HG03280 (cell line): Measurements from ENCODE around the gene ULK4.
"Not testable (repeated sequence)": the region's sequence is repeated elsewhere in the genome, so short reads cannot be mapped to it uniquely, and the experiment has no call there.

Experiments
- ATAC-seq: cut with Tn5 transposase; IDR thresholded peaks from one replicate; pipeline ENCODE4 v1.9.1; 2021; ENCODE audit warnings: mild to moderate bottlenecking, moderate library complexity; ENCODE audit not compliant: unreplicated experiment

Gene ULK4

DNA sequence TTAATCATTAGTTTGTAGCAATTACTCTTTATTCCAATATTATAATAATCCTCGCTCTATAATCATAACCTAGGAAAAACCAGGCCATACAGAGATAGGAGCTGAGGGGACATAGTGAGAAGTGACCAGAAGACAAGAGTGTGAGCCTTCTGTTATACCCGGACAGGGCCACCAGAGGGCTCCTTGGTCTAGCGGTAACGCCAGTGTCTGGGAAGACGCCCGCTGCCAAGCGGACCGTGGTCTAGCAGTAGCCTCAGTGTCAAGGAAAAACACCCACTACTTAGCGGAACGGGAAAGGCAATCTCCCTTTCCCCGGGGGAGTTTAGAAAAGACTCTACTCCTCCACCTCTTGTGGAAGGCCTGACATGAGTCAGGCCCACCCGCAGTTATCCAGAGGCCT lies 266.1 kb downstream of the ULK4 start:
- ATAC-seq: not testable (repeated sequence)

DNA sequence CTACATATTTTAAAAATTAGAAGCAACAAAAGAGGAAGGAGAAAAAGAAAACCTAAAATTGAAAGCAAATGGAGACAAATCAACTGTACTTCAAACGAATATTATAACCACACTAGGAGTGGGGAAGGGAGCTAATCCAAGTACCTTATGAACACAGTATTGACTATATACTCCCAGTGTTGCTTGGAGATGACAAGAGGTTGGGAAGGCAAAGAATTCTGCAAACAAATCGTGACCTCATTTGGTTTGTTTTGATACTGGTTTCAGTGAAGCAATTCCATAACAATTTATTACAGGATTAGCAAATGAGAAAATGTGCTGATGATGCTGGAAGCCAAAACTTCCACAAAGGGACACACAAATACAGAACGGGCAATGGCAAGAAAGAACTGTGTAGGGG lies 268.1 kb downstream of the ULK4 start:
- ATAC-seq: no peak

DNA sequence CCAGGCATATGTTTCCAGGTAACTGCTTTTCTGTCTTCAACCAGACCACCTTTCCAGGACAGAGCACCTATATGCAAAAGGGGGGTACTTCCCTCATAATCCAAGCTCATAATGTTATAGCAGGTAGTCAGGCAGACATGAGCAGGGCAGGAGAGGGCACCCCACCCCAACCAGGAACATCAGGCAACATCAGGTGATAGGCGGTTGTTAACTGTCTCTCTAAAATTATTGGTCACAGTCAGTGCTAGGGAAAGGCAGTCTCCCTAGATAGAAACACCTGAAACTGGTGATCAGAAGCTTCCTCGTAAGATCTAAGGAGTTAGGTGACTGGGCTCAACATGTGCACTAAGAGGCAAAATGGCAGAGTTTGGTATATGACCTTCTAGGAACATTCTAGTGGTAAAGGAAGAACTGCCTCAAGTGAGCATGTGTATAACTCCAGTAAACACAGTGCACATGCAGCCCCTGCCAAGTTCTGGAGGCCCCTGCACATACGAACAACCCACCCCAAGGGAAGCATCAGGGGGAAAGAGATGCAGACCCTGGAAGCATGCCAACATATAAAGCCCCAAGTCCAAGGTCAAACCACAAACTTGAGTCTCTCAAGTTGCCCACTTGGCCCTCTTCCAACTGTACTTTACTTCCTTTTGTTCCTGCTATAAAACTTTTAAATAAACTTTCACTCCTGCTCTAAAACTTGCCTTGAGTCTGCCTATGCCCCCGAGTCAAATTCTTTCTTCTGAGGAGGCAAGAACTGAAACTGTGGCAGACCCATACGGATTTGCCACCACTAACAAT lies 270.9 kb downstream of the ULK4 start:
- no peak for ATAC-seq

DNA sequence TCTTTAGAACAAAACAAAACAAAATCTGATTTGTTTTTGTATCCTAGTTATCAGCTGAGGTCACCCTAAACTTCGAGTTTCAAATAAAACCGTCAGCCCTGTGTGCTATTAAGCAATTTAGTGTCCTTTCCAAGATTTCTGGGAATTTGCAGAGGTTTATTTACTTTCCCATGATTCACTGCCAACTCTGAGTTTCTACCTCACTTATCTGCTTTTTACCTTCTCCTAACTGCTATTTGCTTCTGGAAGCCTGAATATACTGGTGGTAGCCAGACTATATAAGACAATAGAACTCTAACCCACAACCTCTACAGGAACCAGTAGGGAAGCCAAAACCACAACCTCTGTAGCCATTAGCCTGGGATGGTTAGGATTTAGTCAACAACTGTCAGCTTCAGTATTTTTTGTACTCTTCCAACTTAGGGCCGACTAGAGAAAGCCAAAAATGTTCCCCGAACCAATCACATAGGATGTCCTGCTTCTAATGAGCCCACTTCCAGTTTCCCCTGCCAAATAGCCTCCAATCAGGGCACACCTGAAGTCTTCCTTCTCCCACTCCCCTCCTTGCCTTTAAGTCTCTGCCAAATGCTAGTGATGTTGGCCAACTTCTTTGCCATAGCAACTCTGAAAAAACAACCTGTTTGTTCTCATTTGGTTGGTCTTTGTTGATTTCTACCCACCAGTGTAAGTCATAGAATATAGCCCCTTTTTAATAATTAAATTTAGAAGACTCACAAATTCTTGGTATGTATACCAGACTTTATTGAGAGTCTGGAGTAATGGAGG lies 273.1 kb downstream of the ULK4 start:
- no peak for ATAC-seq

DNA sequence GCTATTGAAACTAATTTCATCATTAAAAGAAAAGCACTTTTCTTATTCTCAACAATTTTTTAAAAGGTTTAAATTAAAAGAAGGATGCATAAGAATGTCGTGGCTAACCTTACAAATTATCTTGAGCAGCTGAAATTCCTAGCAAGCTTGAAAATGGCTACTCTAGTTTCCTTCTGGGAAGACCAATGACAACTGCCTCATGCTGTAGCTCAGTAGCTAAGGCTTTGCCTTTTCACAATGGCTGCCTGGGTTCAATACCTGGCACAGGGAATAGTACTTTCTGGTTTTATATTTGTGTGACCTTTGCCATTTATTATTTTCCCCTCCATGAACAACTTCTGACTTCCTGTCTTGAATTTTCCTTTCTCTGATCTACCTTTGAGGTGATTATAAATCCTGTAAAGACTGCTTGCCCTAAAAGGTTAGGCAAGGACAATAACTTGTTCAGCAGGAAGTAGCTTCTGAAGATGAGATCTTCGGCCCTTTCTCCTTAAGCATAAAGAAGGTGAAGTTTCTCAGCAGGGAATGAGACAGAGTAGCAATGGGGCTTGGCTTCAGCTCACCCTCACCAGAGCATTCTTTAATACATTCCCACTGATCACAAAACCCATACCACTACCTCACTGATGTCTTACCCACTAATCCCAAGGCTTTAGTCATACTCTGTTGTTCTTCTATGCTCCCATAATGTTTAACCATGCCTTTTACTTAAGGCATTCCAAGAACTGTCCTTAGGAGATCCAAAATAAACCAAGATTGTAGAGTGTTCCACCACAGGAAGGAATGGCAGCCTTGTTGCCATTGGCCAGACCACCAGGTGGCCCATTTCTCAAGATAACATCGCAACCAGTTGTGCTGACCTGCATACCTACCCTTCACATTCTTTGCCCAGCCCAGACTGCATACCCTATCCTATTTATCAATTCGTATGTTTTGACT lies 276.8 kb downstream of the ULK4 start:
- ATAC-seq: no peak

DNA sequence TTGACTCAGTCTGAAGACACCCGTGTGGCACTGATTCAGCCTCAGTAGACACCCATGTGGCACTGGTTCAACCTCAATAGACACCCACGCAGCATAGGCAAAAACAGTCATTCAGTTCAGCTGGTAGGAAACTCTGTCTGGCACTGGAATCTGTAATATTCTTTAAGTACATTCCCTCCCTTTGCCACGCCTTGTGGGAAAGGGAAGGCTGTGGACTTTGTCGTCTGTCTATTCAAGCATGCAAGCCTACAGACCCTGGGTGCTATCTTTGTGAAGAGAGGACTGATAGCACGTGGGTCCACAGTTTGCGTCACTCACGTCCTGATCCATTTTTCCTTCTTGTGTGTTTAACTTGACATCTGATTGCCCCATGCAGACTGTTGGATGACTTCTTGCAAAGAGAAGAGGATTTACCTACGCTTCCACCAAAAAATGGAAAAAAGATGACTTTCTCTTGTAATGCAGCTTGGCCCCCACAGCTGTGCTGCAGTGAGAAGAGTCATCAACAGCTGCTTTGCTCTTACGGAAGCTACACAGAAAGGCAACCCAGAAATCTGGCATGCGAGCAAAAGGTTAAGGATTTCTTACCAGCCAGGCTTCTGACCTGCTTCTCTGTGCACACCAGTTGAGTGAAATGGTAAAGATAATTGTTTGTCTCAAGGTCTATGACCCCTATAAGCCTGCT lies 278.1 kb downstream of the ULK4 start:
- ATAC-seq: no peak

DNA sequence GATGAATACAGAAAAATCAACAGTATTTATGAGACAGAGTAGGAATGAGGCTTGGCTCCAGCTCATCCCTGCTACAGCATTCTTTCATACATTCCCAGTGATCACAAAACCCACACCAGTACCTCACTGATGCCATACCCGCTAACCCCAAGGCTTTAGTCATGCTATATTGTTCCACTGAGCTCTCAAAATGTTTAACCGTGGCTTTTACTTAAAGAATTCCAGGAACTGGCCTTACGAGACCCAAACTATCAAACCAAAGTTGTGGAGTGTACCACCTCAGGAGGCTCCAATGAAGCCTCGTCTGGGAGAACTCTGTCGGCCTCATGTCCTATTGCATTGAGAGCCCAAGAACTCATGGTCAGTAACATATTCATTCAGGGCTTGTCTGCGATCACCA lies 278.9 kb downstream of the ULK4 start:
- ATAC-seq: no peak

DNA sequence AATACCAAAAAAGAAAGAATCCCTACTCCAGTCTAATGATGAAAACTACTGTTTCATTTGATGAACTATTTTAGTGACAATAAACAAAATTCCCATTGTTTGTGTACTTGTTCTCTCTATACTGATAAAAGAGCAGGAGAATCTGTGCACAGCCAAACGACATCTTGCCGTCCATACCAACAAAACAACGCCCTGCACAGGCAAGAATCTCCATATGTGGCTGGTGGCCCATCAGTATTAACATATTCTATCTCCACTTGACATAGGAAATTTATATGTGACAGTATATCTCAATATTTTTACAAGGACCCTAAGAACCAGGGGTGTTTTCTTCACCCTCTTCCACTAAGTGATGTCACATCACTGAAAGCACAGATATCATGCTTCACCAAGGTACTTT lies 279.5 kb downstream of the ULK4 start:
- ATAC-seq: no peak

DNA sequence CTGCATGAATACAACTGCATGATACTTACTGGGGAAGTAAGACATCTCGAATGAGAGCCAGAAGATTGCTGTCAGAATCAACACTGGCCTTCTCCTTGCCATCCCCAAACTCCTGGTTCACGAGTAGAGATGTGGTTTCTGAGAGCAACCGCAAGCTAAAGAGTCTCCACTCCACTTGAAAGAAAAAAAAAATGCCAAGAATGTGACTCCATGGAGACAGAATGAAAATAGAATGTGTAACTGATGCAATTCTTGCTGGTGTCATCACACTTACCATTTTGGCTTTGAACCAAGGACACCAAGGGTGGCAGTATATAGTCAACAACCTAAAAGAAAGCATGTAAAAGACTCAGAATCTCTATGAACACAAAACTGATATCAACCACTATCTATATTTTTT lies 280.4 kb downstream of the ULK4 start:
- no peak for ATAC-seq

DNA sequence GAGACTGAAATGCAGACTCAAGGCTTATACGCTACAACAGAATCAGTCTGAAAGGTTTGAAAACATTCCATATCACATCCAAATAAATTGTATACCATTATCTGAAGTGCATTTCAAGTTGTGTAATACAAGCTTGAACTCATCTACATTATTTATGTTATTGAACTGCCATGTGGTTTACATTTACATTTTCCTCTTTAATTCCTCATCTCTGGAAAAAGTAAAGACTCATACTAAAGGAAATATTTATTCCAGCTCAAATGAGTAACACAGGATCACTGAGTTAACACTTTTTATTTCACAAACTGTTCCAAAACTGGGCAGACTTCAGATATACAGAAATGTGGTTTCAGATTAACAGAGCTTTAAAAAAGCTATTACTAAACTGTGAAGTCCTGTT lies 282.5 kb downstream of the ULK4 start:
- no peak for ATAC-seq

DNA sequence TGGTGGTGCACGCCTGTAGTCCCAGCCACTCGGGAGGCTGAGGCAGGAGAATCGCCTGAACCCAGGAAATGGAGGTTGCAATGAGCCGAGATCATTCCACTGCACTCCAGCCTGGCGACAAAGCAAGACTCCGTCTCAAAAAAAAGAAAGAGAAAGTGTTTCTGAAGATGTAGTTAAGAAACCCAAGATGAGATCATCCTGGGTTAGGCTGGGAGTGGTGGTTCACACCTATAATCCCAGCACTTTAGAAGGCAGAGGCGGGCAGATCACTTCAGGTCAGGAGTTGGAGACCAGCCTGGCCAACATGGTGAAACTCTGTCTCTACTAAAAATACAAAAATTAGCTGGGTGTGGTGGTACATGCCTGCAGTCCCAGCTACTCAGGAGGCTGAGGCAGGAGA lies 286.8 kb downstream of the ULK4 start:
- ATAC-seq: not testable (repeated sequence)

DNA sequence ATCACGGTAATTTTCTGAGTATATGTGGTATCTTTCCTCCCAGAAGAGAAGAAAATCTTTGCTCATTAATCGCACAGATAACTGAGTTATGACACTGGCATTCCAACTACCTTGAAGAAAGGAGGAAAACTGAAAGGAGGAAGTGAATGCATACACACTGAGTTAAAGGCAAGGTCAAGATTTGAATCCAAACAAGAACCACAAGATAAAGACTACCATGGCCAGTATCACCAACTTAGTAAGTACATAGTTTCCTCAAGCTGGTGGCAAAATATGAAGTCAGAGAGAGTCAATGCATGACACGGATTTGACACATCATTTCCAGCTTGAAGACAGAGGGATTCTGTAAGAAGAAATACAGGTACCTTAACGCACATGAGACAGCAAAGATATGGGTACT lies 287.5 kb downstream of the ULK4 start:
- ATAC-seq: no peak

DNA sequence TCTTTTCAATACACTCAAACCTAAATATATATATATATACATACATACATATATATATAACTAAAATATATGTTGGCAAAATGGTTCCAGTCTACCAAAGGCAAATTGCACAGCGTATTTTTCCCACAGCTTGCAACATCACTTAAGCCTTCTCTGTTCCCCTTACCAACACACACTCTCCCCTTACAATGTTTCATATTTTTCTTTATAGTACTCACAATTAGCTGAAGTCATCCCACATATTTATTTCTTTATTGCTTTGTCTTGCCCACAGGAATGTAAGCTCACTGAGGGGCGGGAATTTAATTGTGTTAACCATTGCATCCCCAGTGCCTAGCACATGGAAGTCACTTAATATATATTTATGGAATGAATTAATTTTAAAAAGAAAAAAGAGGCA lies 288.3 kb downstream of the ULK4 start:
- no peak for ATAC-seq

DNA sequence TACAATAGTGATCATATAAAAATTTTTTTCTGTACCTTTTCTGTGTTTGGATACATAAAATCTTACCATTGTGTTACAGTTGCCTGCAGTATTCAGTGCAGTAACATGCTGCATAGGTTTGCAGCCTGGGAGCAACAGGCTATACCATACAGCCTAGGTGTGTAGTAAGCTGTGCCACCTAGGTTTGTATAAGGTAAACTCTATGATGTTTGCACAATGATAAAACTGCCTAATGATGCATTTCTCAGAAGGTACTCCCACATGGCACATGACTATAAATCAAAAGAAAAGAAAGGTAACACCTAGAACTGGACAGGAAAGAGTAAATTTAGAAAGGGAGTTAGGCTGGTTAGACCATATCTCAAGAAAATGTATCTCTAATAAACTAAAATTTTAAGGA lies 293.5 kb downstream of the ULK4 start:
- ATAC-seq: no peak

DNA sequence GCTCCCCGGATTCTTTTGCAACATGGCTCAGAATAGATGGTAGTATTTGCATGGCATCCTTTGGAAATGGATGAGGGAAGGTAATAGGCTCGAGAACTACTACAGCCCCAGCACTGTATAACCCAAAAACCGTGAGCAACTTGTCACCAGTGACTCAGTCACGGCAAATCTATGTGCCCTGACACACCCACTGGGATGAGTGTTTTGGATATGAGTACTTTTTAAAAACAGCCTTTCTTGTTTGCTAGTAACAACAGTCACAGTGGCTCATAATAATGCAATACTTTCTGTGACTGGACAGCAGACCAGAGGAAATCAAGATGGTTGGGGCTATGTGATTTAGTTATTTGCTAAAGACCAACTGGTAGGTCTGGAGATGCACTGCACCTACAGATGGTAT lies 299.6 kb downstream of the ULK4 start:
- ATAC-seq: no peak

DNA sequence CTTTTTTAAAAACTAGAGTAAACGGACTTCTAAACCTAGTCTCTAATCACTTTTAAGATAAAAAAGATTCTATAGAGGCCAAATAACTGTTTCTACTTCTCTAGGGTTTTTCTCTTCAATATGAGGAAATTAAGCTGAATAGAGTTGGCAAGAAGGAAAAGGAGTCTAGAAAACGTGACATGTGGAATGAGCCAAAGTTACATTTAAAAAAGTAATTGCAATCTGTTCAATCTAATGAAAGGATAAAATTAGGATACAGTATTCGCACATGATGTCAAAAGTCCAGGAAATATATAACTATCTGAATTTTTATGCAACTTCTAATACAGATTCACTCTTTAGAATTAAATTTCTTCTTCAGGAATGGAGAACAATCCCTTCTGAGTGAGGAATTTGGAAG lies 300.1 kb downstream of the ULK4 start:
- no peak for ATAC-seq

DNA sequence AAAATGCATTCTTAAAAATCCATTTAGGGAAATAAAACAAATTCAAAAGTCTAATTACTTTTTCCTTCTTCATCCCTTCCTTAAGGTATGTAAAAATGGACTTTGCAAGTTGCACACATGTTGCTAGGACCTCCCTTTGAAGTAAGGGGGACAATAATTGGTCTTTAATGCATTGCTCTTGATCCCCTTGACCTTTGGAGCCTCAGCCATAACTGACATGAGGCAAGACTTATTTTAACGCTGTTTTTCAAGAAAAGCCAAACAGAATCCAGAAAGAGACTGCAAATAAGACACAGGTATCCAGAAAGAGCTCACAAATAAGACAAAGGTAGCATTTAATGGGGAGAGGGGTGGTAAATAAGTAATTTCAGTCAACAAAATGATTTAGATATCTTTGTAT lies 301.4 kb downstream of the ULK4 start:
- no peak for ATAC-seq

DNA sequence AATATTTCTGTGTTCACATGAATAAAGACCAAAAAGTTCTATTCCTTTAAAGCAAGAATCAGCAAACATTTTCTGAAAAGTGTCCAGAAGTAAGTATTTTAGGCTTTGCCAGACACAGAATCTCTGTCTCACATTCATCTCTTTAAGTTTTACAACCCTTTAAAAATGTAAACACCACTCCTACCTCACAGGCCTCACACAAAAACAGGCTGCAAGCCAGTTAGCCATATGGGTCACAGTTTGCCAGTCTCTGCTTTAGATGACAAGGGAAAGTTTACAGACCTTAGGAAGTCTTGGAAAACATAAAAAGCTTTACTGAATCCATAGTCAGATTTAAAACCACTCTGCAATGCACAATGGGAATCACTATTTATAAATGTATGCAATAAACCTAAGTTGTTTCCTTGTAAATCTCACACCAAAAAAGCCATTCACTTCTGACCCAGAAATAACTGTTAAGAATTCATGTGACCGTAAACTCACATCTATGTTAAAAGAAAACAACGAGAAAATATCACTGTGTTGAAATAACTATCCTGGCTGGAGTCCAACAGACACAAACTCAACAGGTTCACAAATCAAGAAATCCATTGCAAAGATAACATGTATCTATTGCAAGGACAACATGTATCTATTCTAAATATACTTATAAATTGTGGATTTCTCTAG lies 308.2 kb downstream of the ULK4 start:
- ATAC-seq: no peak

DNA sequence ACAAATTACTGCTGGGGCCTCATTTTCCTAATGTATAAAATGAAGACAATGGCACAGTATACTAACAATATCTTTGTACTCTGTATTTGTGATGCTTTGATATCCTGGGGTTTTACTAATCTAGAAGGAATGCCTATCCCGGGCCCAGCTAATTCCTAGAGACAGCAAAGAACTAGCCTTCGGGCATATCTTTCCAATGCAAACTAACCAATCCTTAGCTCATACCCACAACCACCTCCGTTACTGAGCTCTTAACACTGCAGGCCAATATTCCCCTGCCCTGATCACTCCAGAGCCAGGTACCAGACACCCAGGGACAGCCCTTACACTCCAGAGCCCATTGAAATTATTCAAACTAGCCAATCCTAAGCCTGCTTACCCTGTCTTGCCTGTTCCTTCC lies 309.0 kb downstream of the ULK4 start:
- no peak for ATAC-seq

DNA sequence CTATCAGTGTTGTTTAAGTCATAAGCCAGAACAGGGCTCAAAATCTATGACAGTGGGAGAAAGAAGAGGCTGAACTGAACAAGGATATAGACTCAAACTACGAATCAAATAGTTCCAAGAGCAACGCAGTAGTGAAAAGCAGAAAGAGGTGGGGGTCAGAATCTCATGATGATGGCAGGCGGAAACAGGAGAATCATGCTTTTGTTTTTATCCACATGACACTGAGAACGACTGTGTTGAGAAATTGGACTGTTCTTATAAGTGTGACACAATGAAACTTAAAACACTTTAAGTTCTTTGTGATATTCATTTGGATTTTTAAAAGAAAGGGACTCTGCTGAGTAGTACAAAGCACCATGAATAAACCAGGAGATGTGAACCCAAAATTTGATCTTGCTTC lies 309.4 kb downstream of the ULK4 start:
- no peak for ATAC-seq
